ENCODE measurements around the gene NUDCD2.
"Not testable (repeated sequence)": the region's sequence is repeated elsewhere in the genome, so short reads cannot be mapped to it uniquely, and the experiment has no call there.

Gene NUDCD2

GRCh38 chr5:163415673-163416072, 44.2 kb downstream of the NUDCD2 start:
- not testable (repeated sequence) for DNase-seq

DNA sequence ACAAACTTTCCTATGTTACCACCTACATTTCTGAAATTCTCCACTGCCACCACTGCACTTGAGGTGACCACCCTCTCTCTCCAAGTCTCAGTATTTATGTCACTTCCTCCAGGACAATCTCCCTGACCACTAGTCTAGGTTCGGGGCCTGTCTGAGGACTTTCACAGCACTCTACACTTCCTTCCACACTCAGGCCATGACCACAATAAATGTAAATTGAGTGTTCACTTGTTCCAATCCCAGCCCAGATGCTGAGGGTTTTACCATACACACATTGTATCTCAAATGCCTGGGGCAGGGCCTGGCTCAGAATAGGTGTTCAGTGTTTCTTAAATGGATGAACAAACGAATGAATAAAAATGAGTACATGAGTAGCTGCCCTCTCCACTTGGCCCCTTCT, 49.4 kb downstream of the NUDCD2 start:
- DNase-seq, result no peak

DNA sequence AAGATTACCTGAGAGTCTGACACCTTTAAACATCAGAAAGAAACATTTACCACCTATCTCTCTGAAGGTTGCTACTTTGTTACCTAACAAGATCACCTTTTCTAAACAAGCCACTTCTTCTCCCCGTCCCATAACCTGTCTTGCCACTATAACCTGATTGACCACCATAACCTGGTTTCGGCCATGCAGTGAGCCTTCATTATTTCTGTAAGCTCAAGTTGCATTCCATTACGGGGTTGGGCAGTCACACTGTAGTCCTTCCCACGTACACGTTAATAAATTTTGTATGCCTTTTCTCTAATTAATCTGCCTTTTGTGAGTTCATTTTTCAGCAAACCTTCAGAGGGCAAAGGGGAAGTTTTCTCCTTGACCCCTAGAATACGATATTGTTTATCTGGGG, 50.5 kb downstream of the NUDCD2 start:
- DNase-seq, result no peak

DNA sequence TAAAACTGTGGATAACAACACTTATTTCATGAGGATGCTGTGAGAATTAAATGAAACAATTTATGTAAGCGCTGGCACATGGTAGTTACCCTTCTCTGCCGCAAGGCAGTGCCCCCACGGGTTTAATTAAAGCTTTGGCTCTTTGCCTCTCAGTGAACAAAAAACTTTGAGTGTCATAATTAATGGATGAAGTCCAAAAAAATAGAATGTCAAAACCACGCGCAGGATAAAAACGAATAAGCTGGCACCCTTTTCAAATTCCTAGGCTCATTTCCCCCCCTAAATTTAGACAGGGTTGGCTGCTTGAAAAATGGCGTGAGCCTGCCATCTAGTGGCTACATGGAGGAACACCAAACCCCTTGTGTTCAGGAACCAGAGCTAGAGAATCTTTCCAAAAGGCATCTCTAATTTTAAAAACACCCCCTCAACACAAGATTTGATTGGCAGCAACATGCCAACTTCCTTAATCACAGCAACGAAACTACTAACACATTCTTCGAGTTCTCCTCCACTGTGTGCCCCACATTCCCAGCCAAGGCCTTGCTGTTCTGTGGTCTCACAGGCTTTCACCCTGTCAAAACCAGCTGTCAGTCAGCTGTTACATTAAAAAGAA, 51.5 kb downstream of the NUDCD2 start:
- peak; percentile 83 for DNase-seq

- no peak for DNase-seq
Measured at GRCh38 chr5:163407034-163407655, 52.8 kb downstream of the NUDCD2 start.

DNA sequence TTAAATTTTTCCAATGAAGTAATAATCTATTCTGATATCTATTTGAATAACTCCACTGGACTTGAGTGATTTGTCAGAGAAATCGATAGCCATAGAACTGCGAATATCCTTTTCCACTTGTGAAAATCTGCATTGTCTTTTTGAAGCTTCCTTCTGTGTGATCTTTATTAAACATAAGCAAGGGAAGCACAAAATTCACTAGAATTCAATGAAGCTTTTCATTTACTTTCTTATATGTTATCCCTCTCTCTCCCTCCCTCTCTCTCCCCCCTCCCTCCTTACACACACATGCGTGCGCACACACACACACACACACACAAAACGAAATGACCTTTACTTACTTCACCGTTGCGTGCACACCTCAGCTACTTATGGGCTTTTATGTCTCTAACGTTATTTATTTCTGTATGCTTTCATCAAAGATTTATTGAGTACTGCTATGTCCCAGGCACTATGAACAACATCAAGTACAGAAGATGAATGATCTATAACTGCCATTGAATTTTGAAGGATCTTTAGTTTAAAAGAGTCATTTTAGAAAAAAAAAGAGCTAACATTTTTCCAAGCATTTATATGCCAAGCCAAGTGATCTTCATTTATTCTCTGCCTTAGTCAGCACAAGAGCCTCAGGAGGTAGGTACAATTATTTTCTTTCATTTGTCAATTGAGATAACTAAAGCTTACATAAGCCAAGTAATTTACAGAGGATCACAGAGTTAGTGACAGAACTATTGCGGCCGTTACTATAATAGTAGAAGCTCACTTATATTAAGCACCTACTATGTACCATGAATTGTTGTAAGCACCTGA, 55.3 kb downstream of the NUDCD2 start:
- no peak for DNase-seq

- no peak for DNase-seq
Measured at GRCh38 chr5:163402007-163402406, 57.9 kb downstream of the NUDCD2 start.

DNA sequence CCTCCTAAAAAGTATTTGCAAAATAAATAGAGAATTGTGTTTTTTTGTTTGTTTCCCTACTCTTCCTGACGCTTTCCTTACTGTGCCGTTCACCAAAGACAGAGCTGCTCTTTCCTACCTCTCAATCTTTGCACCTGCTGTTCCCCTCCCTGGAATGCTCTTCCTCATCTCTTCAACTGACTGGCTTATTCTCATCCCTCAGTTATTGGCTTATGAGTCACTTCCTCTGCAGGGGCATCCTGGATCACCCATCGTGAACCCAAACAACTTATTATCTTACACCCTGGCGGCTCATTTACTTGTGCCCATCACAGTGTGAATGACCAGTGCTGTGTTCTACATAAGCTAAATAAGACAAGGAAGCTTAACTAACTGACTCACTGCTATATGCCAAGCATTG, 58.6 kb downstream of the NUDCD2 start:
- DNase-seq, result no peak

DNA sequence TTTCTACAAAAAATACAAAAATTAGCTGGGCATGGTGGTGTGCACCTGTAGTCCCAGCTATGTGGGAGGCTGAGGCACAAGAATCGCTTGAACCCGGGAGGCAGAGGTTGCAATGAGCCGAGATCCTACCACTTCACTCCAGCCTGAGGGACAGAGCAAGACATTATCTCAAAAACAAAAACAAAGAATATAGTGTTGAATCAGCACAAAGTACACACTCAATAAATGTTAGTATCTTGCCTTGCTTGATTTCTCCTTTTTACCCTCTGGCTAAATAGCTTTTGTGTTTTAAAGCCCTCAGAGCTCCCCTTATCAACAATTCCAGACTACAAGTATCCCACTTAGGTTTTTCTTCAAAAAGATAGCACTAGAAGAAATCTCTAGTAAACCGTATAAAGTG, 60.0 kb downstream of the NUDCD2 start:
- DNase-seq, result no peak

DNA sequence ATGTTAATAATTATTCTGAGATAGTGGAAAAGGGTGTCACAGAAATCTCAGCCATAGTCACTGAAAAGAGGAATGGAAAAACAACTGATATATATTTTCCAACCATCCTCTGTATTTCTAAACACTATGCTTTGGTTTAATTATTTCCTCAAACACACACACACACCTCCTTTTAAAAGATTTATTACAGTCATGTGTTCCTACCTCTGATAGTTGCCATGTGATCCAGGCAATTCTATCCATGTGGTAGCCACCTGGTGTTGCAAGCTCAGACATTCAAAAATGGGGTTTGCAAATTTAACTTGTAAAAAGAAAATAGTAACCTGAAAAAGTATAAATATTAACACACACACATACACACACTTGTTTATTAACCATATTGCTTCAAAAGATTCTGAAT, 62.5 kb downstream of the NUDCD2 start:
- DNase-seq, result no peak

DNA sequence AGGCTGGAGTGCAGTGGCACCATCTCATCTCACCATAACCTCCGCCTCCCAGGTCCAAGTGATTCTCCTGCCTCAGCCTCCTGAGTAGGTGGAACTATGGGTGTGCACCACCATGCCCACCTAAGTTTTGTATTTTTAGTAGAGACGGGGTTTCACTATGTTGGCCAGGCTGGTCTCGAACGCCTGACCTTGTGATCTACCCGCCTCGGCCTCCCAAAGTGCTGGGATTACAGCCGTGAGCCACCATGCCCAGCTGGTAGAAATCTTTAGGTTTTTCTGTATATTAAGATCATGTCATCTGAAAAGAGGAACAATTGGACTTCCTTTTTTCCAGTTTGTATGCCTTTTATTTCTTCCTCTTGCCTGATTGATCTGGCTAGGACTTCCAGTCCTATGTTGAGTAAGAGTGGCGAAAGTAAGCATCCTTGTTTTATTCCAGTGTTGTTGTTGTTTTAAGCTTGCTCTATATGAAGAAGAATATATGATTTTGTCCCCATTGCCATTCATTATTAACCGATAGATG, 63.0 kb downstream of the NUDCD2 start:
- DNase-seq, result not testable (repeated sequence)

Data from activated effector memory CD4-positive, alpha-beta T cell treated with anti-CD3 and anti-CD28 coated beads, Interleukin-2, amount 50 U/mL, for 16 hours (primary cell).